ENCODE results near the gene THSD8. TPM values are rescaled to one million over a fixed set of nuclear protein-coding genes. Genes with fewer than 3 reads are reported as not detected.
"Not testable (repeated sequence)": the region's sequence is repeated elsewhere in the genome, so short reads cannot be mapped to it uniquely, and the experiment has no call there.

The THSD8 gene
- polyA plus RNA-seq, 3 donors, result 4.7 to 9.0 (median 6.7) TPM

DNA sequence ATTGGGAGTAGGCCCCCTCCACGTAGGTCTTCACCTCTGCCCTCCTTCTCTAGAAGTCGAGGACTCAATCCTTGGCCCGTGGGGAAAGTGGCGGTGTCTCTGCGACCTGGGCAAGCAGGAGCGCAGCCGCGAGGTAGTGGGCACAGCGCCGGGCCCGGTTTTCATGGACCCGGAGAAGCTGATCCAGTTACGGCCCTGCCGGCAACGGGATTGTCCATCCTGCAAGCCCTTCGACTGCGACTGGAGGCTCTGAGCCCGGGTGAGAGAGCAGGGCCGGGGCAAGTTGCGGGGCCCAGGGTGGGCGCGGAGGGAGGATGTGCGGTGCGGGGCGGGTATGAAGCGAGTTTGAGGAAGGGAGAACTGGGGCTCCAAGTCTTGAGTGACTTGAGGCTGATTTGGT lies 2.2 kb downstream of the THSD8 start:
- no peak for DNase-seq (ENCODE audit: extremely low read depth in 1 of 11, low read depth in 9 of 11, low spot score in 4 of 11)

DNA sequence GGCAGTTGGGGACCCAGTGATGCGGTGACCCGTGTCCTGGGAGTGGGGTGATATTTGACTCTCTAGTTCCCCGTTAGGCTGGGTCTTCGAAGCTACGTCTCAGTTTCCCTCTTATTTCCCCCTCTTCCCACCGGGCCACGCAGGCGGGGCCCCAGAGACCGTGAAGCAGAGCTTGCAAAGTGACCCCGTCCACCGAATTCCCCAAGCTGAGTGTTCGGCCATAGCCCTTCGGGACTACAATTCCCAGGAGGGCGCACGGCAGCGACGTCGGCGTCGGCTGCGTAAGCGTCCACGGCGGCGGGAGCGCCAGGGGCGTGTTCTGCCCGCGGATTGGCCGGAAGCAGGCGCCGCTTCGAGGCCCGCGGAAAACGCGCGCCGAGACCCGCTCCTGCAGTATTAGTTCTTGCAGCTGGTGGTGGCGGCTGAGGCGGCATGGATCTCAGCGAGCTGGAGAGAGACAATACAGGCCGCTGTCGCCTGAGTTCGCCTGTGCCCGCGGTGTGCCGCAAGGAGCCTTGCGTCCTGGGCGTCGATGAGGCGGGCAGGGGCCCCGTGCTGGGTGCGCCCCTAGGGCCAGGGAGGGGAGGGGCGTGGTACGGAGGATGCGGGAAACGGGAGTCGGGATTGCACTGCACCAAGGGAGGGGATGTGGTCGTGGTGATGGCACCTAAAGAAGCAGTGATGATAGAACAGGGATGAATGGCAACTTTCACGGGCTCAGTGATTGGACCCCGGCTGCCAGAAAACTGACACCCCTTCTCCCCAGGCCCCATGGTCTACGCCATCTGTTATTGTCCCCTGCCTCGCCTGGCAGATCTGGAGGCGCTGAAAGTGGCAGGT lies 4.6 kb downstream of the THSD8 start, which contains the start of gene RNASEH2A:
Gene RNASEH2A, plus strand, starts transcription at position 343 of the 840 bp plus-strand sequence. Its CDS starts 90 bp downstream, at position 433.
- DNase-seq (ENCODE audit: extremely low read depth in 1 of 11, low read depth in 9 of 11, low spot score in 4 of 11), result peak in 8 of 11 donors; percentile 82 to 92 (median 86)

DNA sequence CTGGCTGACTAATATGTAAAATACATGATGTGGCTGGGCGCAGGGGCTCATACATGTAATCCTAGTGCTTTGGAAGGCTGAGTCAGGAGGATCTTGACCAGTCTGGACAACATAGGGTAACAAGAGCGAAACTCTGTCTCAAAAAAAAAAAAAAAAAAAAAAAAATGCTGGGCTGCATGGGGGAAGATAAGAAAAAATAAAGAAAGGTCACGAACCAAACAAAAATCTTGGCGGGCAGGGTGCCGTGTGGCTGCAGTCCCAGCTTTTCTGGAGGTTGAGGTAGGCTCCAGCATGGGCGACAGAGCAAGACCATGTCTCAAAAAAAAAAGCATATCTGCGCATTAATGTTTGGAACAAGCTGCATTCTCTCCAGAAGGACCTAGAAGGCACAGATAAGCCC lies 13.2 kb downstream of the THSD8 start:
- no peak for DNase-seq (ENCODE audit: extremely low read depth in 1 of 11, low read depth in 9 of 11, low spot score in 4 of 11)

DNA sequence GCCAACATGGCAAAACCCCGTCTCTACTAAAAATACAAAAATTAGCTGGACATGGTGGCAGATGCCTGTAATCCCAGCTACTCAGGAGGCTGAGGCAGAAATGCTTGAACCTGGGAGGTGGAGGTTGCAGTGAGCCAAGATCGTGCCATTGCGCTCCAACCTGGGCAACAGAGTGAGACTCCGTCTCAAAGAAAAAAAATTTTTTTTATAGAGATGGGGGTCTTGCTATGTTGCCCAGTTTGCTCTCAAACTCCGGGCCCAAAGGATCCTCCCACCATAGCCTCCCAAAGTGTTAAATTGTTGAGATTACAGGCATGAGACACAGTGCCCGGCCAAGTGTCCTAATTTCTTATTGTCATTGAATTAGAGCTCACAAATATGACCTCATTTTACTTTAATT lies 15.3 kb downstream of the THSD8 start:
- not testable (repeated sequence) for DNase-seq (ENCODE audit: extremely low read depth in 1 of 11, low read depth in 9 of 11, low spot score in 4 of 11)

DNA sequence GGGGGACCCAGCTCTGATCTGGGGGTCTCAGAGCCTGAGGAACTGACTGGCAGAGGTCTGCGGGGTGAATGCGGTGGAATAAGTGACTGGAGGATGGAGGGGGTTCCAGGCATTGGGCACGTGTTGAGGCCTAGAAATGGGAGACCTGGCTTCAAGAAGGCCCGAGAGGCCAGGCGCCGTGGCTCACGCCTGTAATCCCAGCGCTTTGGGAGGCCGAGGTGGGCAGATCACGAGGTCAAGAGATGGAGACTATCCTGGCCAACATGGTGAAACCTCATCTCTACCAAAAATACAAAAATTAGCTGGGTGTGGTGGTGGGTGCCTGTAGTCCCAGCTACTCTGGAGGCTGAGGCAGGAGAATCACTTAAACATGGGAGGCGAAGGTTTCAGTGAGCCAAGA lies 15.9 kb downstream of the THSD8 start:
- not testable (repeated sequence) for DNase-seq (ENCODE audit: extremely low read depth in 1 of 11, low read depth in 9 of 11, low spot score in 4 of 11)

DNA sequence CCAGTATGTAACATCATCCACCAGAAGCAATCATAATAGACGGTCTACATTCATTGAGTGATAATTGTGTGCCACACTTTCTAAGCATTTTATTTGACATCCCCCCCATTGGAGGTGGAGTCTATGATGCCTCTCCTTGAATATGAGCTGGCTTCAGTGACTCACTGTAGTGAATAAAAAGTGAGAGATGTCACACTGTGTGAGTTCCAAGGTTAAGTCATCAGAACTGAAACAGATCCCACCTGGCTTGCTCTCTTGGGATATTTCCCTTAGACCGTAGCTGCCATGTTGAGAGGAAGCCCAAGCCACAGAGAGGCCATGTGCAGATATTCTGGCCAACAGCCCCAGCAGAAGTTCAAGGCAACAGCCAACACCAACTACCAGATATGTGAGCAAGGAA lies 19.9 kb downstream of the THSD8 start:
- DNase-seq (ENCODE audit: extremely low read depth in 1 of 11, low read depth in 9 of 11, low spot score in 4 of 11), result no peak

DNA sequence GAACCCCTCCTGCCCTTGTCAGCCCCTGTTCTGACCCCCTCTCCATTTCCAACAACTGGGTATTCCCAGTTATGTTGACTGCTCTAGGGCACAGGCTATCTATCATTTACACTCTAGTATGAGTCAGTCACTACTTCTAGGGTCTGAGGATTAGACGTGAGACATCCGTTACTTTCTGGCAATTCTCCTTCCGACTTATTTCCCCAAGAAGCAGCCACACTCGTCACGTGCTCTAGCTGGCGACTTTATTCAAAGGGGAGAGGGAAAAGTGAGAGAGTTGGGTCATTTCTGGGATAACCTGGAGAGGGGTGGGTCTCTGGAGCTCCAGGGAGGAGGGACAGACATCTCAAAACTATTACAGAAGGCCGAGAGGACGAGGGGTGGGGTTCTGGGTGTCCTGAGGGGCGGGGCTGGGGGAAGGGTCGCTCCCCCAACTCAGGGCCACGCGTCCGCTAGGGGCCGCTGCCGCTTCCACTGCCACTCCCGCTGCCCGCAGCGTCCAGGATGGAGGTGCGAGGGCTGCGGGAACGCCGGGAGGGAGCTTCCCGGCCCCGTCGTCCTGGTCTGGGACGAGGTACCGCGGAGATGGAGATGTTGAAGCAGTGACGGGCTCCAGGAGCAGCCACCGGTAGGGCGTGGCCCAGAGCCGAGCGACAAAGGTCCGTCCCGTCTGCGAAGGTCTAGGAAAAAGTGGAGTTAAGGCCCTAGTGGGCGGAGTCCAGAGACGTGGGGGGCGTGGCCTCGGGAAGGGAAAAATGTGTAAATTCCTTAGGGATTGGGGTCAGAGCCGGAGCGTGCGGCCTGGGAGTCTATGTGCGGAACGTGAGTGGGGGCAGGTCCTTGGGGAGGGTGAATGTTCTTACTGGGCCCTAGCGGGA lies 23.6 kb downstream of the THSD8 start:
- no peak for DNase-seq (ENCODE audit: extremely low read depth in 1 of 11, low read depth in 9 of 11, low spot score in 4 of 11)

DNA sequence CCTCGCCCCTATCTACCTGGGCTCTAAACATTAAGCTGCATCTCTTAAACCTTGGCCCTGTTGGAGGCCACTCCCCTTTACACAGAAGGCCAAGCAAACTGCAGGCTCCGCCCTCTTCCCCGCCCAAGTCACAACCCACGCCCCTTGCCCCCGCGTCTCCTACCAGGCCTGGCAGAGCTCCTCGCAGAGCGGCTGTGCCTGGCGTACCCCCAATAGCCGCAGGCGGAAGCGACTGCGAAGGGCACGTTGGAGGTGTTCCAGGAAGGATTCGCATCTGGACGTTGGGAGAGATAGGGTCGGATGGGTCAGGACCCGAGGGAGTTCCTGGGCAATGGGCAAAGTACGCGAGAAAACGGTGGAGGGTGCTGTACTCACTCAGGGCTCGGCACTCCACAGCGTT lies 26.6 kb downstream of the THSD8 start:
- DNase-seq (ENCODE audit: extremely low read depth in 1 of 11, low read depth in 9 of 11, low spot score in 4 of 11), result no peak

DNA sequence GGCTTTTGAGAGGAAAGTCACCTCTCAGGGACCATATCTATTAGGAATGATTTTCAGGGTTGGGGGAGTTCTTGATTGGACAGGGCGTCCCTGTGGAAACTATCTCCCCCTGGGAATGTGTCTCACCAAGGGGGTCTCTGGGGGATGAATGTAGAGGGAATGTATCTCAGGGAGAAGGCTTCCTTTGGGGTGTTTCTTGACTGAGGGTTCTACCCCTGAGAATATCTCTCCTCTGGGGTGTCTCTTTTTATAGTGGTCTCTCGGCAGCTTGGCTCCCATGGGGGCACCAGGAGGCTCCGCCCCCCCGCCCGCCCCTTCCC lies 31.5 kb downstream of the THSD8 start:
- DNase-seq (ENCODE audit: extremely low read depth in 1 of 11, low read depth in 9 of 11, low spot score in 4 of 11), result no peak

DNA sequence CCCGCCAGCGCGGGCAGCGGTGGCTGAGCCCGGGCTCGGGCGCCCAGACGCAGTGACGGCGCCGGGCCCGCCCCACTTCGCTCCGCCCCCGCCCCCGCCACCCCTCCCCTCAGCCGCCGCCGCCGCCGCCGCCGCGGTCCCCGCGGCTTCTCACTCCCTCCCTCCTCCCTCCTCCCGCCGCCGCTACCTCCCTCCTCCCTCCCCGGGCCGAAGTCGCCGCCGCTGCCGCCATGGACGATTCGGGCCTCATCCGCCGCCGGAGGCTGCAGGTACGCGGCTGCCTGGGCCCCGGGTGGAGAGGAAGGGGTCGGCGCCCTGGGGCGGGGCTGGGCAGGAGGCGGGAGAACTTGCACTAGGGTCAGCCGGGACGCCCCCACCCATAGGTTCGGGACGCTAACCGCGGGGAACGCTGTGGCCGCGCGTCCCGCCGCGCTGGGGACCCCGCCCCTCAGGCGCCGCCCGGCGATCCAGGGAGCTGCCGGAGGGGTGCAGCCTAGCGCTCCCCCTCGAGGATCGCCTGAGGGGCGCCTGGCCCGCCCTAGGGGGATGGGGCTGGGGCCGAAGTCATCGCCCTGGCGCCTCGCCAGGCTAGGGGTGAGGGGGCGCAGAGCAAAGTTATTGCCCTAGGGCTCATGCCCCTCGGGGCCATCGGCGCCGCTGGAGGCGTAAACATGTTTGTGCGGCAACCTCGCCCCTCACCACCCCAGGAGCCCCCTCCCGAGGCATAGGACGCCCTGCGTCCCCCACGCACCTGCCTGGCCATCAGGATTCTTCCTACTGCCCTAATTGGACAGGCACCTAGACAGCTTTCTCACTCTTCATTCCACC lies 32.1 kb downstream of the THSD8 start:
- no peak for DNase-seq (ENCODE audit: extremely low read depth in 1 of 11, low read depth in 9 of 11, low spot score in 4 of 11)

DNA sequence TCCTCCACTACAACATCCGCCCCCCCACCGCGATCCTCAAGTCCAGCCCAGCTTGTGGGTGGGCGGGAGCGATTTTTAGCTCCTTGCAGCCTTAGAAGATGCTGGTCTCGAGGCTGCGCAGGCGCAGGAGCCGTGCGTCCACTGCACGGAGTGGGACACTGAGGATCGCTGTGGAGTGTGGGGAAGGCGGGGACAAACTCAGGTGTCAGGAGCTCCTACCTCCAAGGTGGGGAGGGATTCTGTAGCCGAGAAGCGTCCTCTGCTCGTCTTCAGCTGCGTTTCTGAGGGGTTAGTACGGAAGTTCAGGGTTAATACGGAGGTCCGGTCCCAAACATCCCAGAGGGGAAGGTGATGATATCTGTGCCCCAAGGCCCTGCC lies 32.7 kb downstream of the THSD8 start, which contains the start of gene RTBDN:
Gene RTBDN, minus strand, starts transcription at position 14 of the 378 bp plus-strand sequence. CDS start 4,600 bp downstream, outside the sequence.
- no peak for DNase-seq (ENCODE audit: extremely low read depth in 1 of 11, low read depth in 9 of 11, low spot score in 4 of 11)

DNA sequence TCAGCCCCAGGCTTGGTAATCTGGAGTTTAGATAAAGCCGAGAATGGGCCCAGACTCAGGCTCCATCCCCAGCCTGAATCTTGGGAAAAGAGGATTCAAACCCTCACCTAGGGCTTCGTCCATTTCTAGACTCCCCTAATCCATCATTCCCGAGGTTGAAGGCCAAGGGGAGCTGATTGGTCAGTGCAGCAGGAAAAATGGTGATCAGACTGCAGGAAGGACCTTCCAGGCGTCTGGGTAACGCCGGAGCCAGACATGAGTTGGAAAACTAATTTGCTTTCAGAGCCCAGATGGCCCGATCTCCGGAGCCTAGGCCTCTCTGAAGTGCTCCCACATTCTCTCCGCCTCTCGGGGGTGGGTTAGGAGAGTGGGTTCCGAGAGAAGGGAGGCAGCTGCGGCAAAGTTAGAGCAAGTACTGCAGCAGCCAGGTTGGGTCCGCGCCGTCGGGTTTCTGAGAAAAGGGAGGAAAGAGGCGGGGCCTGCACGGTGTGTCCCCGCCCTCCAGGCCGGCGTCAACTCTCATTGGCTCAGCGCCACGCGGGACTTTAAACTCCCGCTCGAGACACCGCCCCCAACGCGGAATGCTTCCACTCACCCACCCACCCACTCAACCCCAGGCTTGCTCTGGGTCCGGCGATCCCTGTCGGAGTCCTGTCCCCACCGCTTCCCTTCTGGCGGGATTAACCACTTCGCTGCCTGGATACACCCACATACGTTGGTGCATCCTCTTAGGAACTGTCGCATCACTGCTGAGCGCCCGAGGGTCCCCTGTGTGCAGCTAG lies 33.3 kb downstream of the THSD8 start:
- no peak for DNase-seq (ENCODE audit: extremely low read depth in 1 of 11, low read depth in 9 of 11, low spot score in 4 of 11)

DNA sequence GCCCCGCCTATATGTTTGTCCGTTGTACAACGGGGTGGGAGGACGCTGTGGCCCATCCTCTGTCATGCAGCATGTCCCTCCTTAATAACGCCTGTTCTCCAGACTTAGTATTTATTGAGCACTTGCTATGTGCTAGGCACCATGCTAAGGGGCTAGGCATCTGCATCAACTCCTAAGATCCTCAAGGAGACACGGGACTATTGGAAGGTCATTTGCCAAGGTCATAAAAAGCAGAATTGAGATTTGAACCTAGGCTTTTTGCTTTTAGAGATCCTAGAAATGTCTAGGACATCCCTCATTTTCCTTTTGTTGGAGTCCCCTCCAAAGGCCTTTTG lies 34.6 kb downstream of the THSD8 start:
- DNase-seq (ENCODE audit: extremely low read depth in 1 of 11, low read depth in 9 of 11, low spot score in 4 of 11), result no peak

DNA sequence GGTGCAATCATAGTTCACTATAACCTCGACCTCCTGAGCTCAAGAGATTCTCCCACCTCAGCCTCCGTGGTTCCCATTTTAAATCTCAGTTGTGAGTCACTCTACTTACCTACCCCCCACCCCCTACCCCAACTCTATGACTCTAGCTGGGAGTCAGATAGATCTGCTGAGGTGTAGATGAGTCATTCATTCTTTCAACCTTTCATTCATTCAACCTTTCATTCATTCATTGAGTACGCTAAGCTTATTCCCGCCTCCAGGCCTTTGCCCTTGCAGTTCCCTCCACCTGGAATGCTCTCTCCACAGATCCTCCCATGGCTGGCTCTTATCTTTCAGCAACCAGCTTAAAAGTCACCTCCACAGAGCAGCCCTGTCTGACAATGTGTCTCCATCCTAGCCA lies 35.4 kb downstream of the THSD8 start:
- DNase-seq (ENCODE audit: extremely low read depth in 1 of 11, low read depth in 9 of 11, low spot score in 4 of 11), result no peak

DNA sequence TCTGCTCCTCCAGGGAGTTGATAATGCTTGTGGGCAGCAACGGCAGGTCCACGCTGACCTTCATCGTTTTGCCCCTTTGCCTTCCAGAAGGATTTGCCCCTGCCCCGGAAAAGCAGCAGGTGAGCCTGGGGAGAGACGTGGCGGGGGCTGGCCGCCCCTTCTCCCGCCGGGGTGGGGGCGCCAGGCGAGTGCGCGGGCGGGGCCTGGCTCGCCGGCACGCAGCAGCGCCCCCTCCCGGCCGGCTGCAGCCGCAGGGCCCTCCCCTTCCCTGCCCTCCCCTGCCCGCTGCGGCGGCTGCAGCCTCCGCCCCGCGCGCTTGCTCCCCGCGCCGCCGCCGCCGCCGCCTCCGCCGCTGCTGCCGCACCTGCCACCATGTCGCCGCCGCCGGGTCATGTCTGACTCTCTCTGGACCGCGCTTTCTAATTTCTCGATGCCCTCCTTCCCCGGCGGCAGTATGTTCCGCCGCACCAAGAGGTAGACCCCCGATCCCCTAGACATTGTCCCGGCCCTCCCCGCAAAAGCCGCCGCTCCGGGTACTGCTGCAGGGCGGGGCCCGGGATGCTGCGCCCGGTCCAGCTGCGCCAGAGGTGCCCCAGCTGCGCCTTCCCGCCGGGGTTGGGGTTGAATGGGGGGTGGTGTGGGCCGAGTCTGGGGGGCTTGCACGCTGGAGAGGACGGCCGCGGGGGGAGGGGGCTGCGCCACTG lies 36.5 kb downstream of the THSD8 start, which contains the start of gene MAST1:
Gene MAST1, plus strand, starts transcription at position 334 of the 704 bp plus-strand sequence. Its CDS starts 58 bp downstream, at position 392.
- no peak for DNase-seq (ENCODE audit: extremely low read depth in 1 of 11, low read depth in 9 of 11, low spot score in 4 of 11)

DNA sequence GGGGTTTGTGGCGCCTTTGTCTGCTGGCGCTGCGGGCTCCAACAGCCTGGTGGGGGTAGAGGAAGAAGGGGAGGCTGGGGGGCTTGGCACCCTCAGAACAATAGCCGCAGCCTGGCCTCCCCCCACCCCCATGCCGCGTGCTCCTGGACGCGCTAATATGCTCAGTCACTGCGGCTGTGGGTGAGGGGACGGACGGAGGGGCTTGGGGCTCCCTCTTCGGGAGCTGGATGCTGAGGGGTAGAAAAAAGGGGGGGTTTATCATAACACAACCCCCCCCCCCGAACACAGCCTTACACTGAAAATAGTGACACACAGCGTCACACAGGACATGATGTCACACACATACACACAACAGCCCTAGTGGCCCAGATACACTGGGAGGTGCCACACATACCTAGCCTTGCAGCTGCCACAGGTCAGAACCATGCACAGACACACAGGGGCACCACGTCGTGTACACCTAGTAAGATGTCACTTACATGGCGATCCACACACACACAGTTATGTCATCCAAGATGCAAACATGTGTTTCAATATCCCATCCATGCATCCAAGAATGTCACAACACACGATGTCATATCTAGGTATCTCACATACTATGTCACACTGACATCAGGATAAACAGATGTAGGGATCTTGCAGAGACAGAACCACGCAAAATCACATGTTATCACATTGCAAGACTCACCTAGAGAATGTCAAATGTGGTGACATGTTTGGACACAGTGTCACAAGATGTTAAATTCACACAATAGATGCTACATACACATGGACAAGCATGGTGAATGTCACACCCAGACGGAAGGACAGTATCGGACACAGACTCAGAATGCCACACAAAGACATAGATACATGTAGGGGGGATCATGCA lies 37.3 kb downstream of the THSD8 start:
- DNase-seq (ENCODE audit: extremely low read depth in 1 of 11, low read depth in 9 of 11, low spot score in 4 of 11), result no peak

Measured in renal cortex interstitium (tissue), 11 donors.